HCT116 (cell line): ENCODE data around the gene MTSS2. TPM values are rescaled to one million over a fixed set of nuclear protein-coding genes. Genes with fewer than 3 reads are reported as not detected.

Source experiments
- ATAC-seq: fragments of 200-7000 bp; cut with Tn5 transposase; 2 replicates; pipeline ENCODE4 v1.9.1; 2020; ENCODE audit warnings: mild to moderate bottlenecking, moderate library complexity
- BruUV-seq: library from RNA; stranded (reverse); fragments of 400-500 nt; replicated peaks from 2 replicates; lab custom pipeline; 2021; lab: Mats Ljungman, UMichigan
- CTCF ChIA-PET: fragments of 300-600 bp; sonication (Branson Sonifier 250); formaldehyde crosslinking; loops from one replicate; lab custom pipeline; 2021; ENCODE audit warnings: antibody characterized with exemption; lab: Charles Lee
- POLR2A ChIA-PET: fragments of 300-600, 350-600 bp; sonication (Branson Sonifier 250); formaldehyde crosslinking; loops from one replicate; lab custom pipeline; 2021; ENCODE audit warnings: antibody characterized with exemption; lab: Charles Lee
- RAD21 ChIA-PET, 2 experiments: fragments of 300-600 bp; sonication (Branson Sonifier 250); formaldehyde crosslinking; loops; one replicate each; lab custom pipeline; 2023; ENCODE audit warnings: low total read pairs in 2 of 2; ENCODE audit not compliant: uncharacterized antibody in 2 of 2, unreplicated experiment in 2 of 2, low non-redundant PET in 1 of 2; lab: Charles Lee
- DNase-seq: peaks from one replicate; pipeline ENCODE4 v3.0.0-alpha.2; 2010; ENCODE audit warnings: low read depth, low spot score
- H2AFZ ChIP-seq: fragments of 200-600 bp; shearing (Covaris generic), sonication (generic); 2 replicates; pipeline ENCODE4 v1.6.1; 2017; ENCODE audit warnings: low read depth, mixed run types, mixed read lengths, antibody characterized with exemption, low read length; ENCODE audit not compliant: poor library complexity, severe bottlenecking
- H3K27ac ChIP-seq: 2 replicates; pipeline ENCODE4 v1.5.1; 2012; ENCODE audit warnings: low read depth, low read length
- H3K27me3 ChIP-seq: fragments of 200-600 bp; sonication (generic); 2 replicates; pipeline ENCODE4 v1.6.1; 2016; ENCODE audit warnings: mixed run types, low read length, mixed read lengths; ENCODE audit not compliant: insufficient read depth
- H3K36me3 ChIP-seq, 2 experiments: fragments of 200-500 bp in 1 of 2; fragments of 200-600 bp in 1 of 2; sonication (Bioruptor generic) in 1 of 2; sonication (generic) in 1 of 2; 2 replicates each; pipeline versions ENCODE4 v1.5.1 to v1.6.1; 2014 to 2016; ENCODE audit warnings: low read length in 2 of 2, inconsistent platforms in 1 of 2, mixed read lengths in 1 of 2, mixed run types in 1 of 2; ENCODE audit not compliant: insufficient read depth in 2 of 2, control insufficient read depth in 1 of 2
- H3K4me1 ChIP-seq, 2 experiments: fragments of 200-600 bp in 1 of 2; sonication (generic) in 1 of 2; 2 replicates each; pipeline versions ENCODE4 v1.5.1 to v1.6.1; 2012 to 2017; ENCODE audit warnings: low read length in 2 of 2, inconsistent platforms in 1 of 2, mild to moderate bottlenecking in 1 of 2, mixed read lengths in 1 of 2, mixed run types in 1 of 2, moderate library complexity in 1 of 2; ENCODE audit not compliant: insufficient read depth in 2 of 2, control insufficient read depth in 1 of 2
- H3K4me2 ChIP-seq: fragments of 200-600 bp; sonication (generic); 2 replicates; pipeline ENCODE4 v1.6.1; 2017; ENCODE audit warnings: mixed run types, low read length, mixed read lengths
- H3K4me3 ChIP-seq, 2 experiments: fragments of 200-600 bp in 1 of 2; sonication (generic) in 1 of 2; replicated peaks in 1 of 2; 2 replicates each; pipeline ENCODE4 v1.5.1; 2011 to 2016; ENCODE audit warnings: low read length in 2 of 2, control low read depth in 1 of 2, low read depth in 1 of 2, mild to moderate bottlenecking in 1 of 2, mixed read lengths in 1 of 2, mixed run types in 1 of 2
- H3K79me2 ChIP-seq: fragments of 200-600 bp; sonication (generic); 2 replicates; pipeline ENCODE4 v1.6.1; 2017; ENCODE audit warnings: mild to moderate bottlenecking, mixed run types, low read length, moderate library complexity, mixed read lengths; ENCODE audit not compliant: insufficient read depth
- H3K9ac ChIP-seq: fragments of 200-600 bp; sonication (generic); 2 replicates; pipeline ENCODE4 v1.6.1; 2016; ENCODE audit warnings: low read length, mixed read lengths
- H3K9me2 ChIP-seq: fragments of 200-600 bp; sonication (generic), shearing (Covaris generic); 2 replicates; pipeline ENCODE4 v1.6.1; 2017; ENCODE audit warnings: mixed run types, mild to moderate bottlenecking, moderate library complexity; ENCODE audit not compliant: insufficient read depth
- H3K9me3 ChIP-seq, 2 experiments: fragments of 200-500 bp in 1 of 2; fragments of 200-600 bp in 1 of 2; sonication (Bioruptor generic) in 1 of 2; sonication (generic) in 1 of 2; 2 replicates each; pipeline ENCODE4 v1.6.1; 2014 to 2017; ENCODE audit warnings: low read length in 2 of 2, mixed read lengths in 2 of 2, inconsistent platforms in 1 of 2, low read depth in 1 of 2, mild to moderate bottlenecking in 1 of 2, mixed run types in 1 of 2, moderate library complexity in 1 of 2; ENCODE audit not compliant: control insufficient read depth in 1 of 2, insufficient read depth in 1 of 2
- H4K20me1 ChIP-seq: fragments of 200-600 bp; sonication (generic), shearing (Covaris generic); 2 replicates; pipeline ENCODE4 v1.6.1; 2017; ENCODE audit warnings: mixed run types, mild to moderate bottlenecking, moderate library complexity; ENCODE audit not compliant: insufficient read depth
- ATF3 ChIP-seq: IDR thresholded peaks from 2 replicates; pipeline ENCODE4 v1.6.1; 2012
- CBX3 ChIP-seq: IDR thresholded peaks from 2 replicates; pipeline ENCODE4 v1.6.1; 2012; ENCODE audit warnings: low read depth
- CEBPB ChIP-seq: IDR thresholded peaks from 2 replicates; pipeline ENCODE4 v1.6.1; 2012; ENCODE audit warnings: low read depth
- EGR1 ChIP-seq: IDR thresholded peaks from 2 replicates; pipeline ENCODE4 v1.6.1; 2012; ENCODE audit warnings: low read depth
- EZH2 ChIP-seq: fragments of 200-600 bp; sonication (generic); IDR thresholded peaks from 2 replicates; pipeline ENCODE4 v1.6.1; 2017; ENCODE audit warnings: antibody characterized with exemption, mixed run types
- EZH2phosphoT487 ChIP-seq: fragments of 200-600 bp; IDR thresholded peaks from 2 replicates; pipeline ENCODE4 v1.6.1; 2018; ENCODE audit warnings: antibody characterized with exemption, borderline replicate concordance
- FOSL1 ChIP-seq: IDR thresholded peaks from 2 replicates; pipeline ENCODE4 v1.6.1; 2012; ENCODE audit warnings: low read depth
- JUND ChIP-seq: IDR thresholded peaks from 2 replicates; pipeline ENCODE4 v1.6.1; 2012
- RAD21 ChIP-seq: IDR thresholded peaks from 2 replicates; pipeline ENCODE4 v1.6.1; 2012; ENCODE audit warnings: low read depth, mild to moderate bottlenecking
- SIN3A ChIP-seq: IDR thresholded peaks from 2 replicates; pipeline ENCODE4 v1.6.1; 2012; ENCODE audit warnings: low read depth
- TCF7L2 ChIP-seq: IDR thresholded peaks from 2 replicates; pipeline ENCODE4 v1.7.0; 2011; ENCODE audit warnings: borderline replicate concordance, inconsistent platforms; ENCODE audit not compliant: insufficient read depth, insufficient read length; ENCODE audit errors: extremely low read depth
- YY1 ChIP-seq: IDR thresholded peaks from 2 replicates; pipeline ENCODE4 v1.6.1; 2011; ENCODE audit warnings: low read length, low read depth, moderate library complexity, mild to moderate bottlenecking; ENCODE audit not compliant: insufficient replicate concordance; ENCODE audit errors: extremely low read depth
- ZBTB33 ChIP-seq: IDR thresholded peaks from 2 replicates; pipeline ENCODE4 v1.6.1; 2011; ENCODE audit warnings: mild to moderate bottlenecking, low read length, moderate library complexity; ENCODE audit not compliant: insufficient replicate concordance; ENCODE audit errors: extremely low read depth
- ZFX ChIP-seq: fragments of 450-650 bp; IDR thresholded peaks from 2 replicates; pipeline ENCODE4 v1.6.1; 2017
- ZNF274 ChIP-seq: fragments of 200-500 bp; sonication (Bioruptor generic); IDR thresholded peaks from 2 replicates; pipeline ENCODE4 v1.6.1; 2014; ENCODE audit warnings: mild to moderate bottlenecking, low read depth, low read length, inconsistent platforms
- intact Hi-C: fragments of 100-400 bp; cut with micrococcal nuclease; formaldehyde crosslinking; loops from 2 replicates; pipeline ENCODE4 v1.10.0; 2022
- total RNA-seq: library from RNA; stranded (reverse); gene quantifications from one replicate; pipeline ENCODE4 v1.2.1, GENCODE V29; 2021; ENCODE audit not compliant: unreplicated experiment

Gene MTSS2
- total RNA-seq, 1 experiment from 2014 or later = 41.8 TPM

DNA sequence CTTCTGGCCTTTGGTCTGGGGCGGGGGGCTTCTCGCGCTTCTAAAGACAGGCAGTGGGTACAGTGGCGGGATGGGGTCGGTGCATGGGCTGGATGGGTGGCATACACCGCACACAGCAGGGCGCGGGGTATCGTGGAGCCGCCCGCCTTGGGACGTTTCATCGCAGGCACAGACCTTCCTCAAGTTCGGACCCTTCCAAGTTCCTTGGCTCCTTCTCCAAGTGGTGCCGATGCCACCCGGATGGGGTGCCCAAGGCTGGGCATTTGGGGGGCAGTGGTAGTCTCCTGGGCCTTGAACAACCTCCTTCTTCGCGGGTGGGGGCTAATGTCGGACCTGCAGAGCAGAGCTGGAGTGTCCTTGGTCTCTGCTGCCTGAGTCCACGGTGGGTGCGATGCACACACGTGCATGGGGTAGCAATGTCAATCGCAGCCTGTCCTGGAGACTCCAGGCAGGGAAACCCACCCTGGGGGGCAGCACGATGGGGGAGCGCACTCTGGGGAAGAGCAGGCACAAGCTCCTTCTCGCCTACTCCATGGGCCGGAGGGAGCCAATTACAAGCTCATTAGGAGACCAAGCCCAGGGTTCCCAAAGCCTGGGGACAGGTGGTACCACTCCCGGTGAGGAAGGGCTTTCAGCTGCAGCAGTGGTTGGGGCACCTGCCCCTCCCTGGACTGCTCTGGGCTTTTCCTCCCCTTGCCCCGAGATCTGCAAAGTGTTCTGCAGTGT lies 686 bp upstream of the MTSS2 start:
- Histone ChIP-seq H3K9me3 (no peaks in the 10 kb centered on the region), H2AFZ (no peak overlapping the region), H4K20me1 (no peaks in the 10 kb centered on the region), H3K4me1 (peaks cover 39 to 66% of the 10 kb centered on the region in 2 experiments), H3K36me3 (0 out of 4 replicates have a peak, but pooled peaks cover 0 to 4% of the 10 kb centered on the region in 2 experiments), H3K27ac (peak overlapping the region; percentile 51; the same call in 1 of the 2 replicates), H3K9me2 (no peaks in the 10 kb centered on the region), H3K4me3 (peak overlapping the region; percentile 9 to 45; a peak in 1 of 4 replicates), H3K79me2 (peaks cover 39% of the 10 kb centered on the region), H3K9ac (peak overlapping the region; percentile 56), H3K27me3 (no peaks in the 10 kb centered on the region), H3K4me2 (peak overlapping the region; percentile 72)
- ChIA-PET RAD21 (interaction anchor here (1.3 to 2.1 kb wide), 2 partner anchors 60 to 85 kb away, joined by 4 to 6 read pairs; no protein-coding TSS in a partner anchor), CTCF (interaction anchor here (1.9 kb wide), 1 partner anchor 85 kb away, joined by 11 read pairs; no protein-coding TSS in a partner anchor), POLR2A (interaction anchor here (1.3 kb wide), 1 partner anchor 60 kb away, joined by 4 read pairs; no protein-coding TSS in a partner anchor)
- ATAC-seq = peak; percentile 49
- no peak for DNase-seq
- TF ChIP-seq TCF7L2 (no peak), ATF3 (no peak), ZFX (no peak), SIN3A (no peak), ZBTB33 (no peak), JUND (no peak), FOSL1 (no peak), ZNF274 (no peak), CBX3 (no peak), EZH2 (no peak), EGR1 (no peak), CEBPB (no peak), EZH2phosphoT487 (no peak), YY1 (no peak), RAD21 (no peak)
- no TSS peak for BruUV-seq
- intact Hi-C loops = no loop called here
